Astrocyte of the cerebellum (primary cell): Measurements from ENCODE around the gene TECTA.
"Not testable (repeated sequence)": the region's sequence is repeated elsewhere in the genome, so short reads cannot be mapped to it uniquely, and the experiment has no call there.

ENCODE experiments used
- DNase-seq: peaks from one replicate; pipeline ENCODE4 v3.0.0-alpha.2; 2011; ENCODE audit warnings: low read depth
- H3K4me3 ChIP-seq: 2 replicates; pipeline ENCODE4 v1.5.1; 2011; ENCODE audit warnings: mild to moderate bottlenecking, low read depth, low read length, moderate library complexity
- CTCF ChIP-seq: IDR thresholded peaks from 2 replicates; pipeline ENCODE4 v1.5.1; 2012; ENCODE audit warnings: low read length, low read depth, moderate library complexity, mild to moderate bottlenecking; ENCODE audit errors: missing control alignments
- in situ Hi-C: cut with HindIII; loops from 2 replicates; pipeline ENCODE4 v1.10.0; 2017; ENCODE audit warnings: low sequenced_read_pairs

TECTA gene

GRCh38 chr11:121229495-121230215, 128.6 kb downstream of the TECTA start:
- in situ Hi-C loops: no loop called here
- no peak for TF ChIP-seq CTCF
- no peak overlapping the region for H3K4me3 ChIP-seq
- no peak for DNase-seq

- DNase-seq: no peak
- in situ Hi-C loops: no loop called here
- no peak overlapping the region for H3K4me3 ChIP-seq
- TF ChIP-seq CTCF: no peak
Observed at GRCh38 chr11:121231576-121232278, 130.7 kb downstream of the TECTA start.

- no peak for TF ChIP-seq CTCF
- in situ Hi-C loops: no loop called here
- no peak overlapping the region for H3K4me3 ChIP-seq
- no peak for DNase-seq
Observed at GRCh38 chr11:121235057-121235456, 134.0 kb downstream of the TECTA start.

GRCh38 chr11:121236115-121237001, 135.3 kb downstream of the TECTA start:
- in situ Hi-C loops: no loop called here
- H3K4me3 ChIP-seq: no peak overlapping the region
- no peak for TF ChIP-seq CTCF
- DNase-seq: no peak

GRCh38 chr11:121237247-121237646, 136.2 kb downstream of the TECTA start:
- in situ Hi-C loops, DNase-seq, H3K4me3 ChIP-seq: not testable (repeated sequence)

GRCh38 chr11:121237686-121238658, 136.9 kb downstream of the TECTA start:
- TF ChIP-seq CTCF: no peak

More at GRCh38 chr11:121237686-121238658, 136.9 kb downstream of the TECTA start:
- no peak overlapping the region for H3K4me3 ChIP-seq
- no peak for DNase-seq
- in situ Hi-C loops: no loop called here
